GM19324 (cell line): Measurements from ENCODE around the gene KIRREL3.

Experiments
- ATAC-seq: cut with Tn5 transposase; IDR thresholded peaks from one replicate; pipeline ENCODE4 v1.9.1; 2021; ENCODE audit warnings: mild to moderate bottlenecking, moderate library complexity; ENCODE audit not compliant: unreplicated experiment, low FRiP score

The KIRREL3 gene

DNA sequence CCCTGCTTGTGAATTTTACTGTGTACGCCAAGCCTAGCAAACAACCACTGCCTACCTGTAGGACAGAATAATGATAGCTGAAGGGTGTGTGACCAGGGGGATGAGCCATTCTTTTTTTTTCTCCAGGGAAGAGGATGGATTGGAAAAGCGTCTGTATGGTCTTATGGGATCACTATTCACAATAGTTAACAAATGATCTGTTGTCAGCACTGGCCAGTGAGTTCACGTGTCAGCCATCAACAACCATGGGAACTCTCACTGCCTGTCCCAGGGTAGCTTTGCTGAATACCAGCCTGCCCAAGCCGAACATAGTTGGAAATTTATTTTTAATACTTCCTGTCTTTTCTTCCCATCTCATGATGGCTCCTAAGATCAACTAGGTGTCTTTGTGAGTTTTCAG, 474.9 kb downstream of the KIRREL3 start:
- no peak for ATAC-seq

DNA sequence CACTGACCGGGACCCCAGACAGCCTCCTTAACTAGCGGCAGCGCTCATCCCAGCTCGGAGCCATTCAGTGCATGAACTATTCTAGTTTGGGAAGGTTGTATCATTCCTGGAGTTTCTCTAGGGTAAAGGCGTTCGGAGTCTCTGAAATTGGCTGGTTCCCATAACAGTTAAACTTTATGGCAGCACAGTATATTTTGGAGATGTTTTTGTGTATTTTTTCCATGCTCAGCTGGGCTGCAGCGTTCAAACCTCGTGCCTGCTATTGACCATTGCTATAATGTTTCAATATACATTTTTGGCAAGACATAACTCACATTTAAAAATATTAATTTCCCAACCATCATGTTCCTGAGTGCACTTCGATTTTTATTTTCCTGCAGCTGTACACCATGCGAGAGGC, 475.4 kb downstream of the KIRREL3 start:
- ATAC-seq = no peak

DNA sequence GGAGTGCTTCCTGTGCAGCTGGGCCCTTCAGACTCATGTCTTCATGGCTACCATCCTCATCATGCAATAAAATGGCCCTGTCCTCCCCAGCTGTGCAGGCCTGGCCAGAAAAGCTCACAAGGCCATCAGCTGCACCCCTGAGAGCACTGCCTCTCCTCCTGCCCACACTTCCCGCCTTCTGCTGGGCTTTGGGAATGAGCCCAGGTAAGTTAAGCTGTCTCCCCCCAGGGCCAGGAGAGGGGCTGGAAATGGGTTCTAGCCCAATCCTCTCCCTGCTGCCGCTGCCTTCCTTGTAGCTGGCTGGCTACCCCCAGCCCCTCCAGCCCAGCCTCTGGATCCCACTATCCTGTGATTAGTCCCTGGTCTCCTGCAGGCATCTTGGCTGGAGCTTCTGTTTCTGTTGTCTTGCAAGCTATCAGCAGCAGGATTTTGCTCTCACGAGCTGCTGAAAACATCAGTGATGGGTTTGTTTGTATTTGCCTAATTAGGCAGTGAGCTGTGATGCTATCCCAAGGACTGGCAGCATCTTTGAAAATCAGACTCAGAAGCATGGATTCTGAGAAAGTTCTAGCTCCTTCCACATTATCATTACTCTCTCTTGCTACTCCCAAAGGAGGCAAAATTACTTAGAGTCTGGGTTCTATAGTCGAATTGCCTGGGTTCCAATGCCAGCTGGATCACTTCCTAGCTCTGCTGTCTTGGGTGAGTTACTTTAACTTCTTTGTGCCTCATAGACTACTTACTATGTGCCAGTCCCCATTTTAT, 476.9 kb downstream of the KIRREL3 start:
- no peak for ATAC-seq

DNA sequence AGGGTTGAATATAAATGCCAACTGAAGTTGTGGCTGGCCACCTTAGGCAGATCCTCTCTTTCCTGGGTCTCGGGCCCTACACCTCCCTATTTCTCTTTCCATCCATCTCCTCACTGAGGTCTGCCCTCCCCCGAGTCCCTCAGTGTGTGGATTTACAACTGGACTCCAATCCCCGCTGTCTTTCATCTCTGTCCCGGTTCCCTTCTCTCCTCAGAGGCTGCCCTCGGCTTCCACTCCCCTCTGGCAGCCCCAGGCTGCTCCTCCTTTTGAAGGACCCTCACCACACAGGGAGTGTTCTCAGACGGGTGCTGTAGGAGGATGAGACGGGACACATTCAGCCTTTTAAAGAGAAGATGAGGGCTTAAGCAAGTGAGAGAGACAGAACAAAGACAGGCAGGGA, 478.0 kb downstream of the KIRREL3 start:
- no peak for ATAC-seq

DNA sequence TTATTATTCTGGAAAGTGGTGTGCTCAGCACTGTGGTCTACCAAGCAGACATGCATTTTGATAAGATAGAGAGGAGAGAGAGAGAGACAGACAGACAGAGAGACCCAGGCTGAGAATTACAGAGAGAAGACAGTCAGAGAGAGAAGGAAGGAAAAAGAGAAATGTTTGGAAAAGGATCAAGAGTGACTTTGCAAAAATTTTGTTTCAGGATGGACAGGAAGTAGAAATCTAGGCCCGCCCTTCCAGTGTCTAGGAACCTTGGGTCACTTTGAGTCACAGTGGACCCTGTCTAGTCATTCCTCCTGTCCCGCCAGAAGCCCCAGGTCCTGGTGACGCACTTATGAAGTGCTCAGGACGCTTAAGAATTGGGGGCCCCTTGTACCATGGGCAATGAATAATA, 478.4 kb downstream of the KIRREL3 start:
- no peak for ATAC-seq

DNA sequence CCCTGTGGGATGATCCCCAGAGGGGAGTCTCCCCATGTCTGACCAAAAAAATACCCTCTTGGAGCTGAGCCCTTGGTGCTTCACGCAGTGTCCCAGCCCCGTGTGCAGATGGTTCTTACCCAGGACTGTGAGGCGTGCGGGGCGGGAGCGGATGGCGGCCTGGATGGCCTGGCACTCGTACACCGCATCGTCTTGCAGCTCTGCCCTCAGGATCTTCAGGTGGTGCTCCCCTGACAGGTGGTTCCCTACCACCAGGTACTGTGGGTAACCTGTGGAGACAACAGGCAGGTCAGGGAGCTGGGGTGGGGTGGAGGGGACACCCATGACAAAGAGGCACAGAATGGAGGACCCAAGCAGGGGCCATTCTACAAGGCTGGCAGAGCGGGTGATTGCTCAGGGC, 479.4 kb downstream of the KIRREL3 start:
- ATAC-seq = no peak

DNA sequence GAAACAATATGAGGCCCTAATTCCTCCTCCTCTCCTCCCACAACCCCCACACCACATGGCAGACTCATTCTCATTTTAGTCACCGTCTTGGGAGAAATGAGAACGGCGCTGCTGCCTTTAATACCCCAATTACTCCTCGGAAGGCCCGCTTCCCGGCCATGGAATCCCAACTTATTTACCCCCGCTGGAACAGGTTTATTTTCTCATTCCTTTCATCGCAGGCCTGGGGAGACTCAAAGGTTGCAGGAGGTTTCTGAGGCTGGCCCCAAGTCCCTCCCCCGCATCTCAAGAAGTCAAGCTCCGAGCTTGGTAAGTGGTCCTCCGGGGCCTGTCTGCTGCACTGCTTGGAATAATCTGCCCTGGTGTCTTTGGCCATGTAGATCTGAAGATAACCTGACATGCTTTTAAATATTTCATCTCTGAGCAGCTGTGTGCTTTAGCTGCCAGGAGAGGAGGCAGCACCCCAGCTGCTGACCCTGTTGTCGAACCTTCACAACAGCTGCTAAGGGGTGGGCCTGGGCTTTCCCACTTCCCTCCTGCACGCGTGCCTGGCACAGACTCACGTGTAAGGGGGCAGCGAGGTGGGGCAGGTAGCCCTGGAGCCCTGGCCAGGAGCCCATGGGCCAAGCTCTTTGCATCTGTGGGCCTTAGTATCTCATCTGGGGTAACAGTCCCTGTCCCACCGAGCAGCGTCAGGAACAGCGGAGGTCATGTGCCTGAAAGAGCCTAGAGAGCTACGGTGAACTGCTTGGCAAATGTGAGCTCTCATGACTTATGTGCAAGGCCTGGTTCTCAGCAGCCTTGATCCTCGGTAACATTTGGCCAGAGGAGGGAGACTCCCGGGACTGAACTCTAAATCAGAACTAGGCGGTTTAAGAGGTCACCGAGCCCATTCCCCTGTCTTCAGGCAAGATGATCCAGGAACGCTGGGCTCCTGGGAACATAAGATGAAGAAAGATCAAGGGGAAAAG, 480.5 kb downstream of the KIRREL3 start:
- ATAC-seq = no peak

DNA sequence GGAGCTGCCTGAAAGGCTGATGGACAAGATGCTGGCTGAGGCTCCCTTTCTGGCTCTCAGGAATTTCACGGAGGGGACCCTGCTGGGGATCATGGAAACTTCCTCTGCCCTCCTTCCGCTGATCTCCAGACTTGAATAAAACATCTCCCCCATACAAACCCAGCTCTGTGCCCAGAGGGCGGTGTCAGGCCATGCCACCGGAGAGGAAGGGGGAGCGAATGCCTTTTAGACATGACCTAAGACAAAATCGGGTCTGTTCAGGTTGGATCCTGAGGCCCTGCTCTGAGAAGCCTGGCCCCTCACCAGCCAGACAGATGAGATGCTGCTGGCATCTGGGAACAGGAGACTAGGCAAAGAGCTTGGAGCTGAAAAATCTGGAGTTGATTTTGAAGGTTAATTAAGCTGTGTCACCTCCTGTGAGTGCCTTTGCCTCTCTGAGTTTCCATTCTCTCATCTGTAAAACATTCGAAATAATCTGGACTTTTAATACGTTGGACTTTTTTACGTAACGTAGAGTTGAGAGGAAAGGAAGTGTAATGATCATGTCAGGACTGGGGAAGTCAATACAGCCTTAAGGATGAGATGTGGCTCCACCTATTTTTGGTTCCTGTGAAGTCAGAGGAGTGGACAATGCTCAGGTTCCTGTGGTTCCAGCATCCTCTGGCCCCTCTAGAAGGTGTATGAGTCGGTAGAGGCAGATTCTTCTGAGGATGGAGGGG, 481.4 kb downstream of the KIRREL3 start:
- ATAC-seq = no peak

DNA sequence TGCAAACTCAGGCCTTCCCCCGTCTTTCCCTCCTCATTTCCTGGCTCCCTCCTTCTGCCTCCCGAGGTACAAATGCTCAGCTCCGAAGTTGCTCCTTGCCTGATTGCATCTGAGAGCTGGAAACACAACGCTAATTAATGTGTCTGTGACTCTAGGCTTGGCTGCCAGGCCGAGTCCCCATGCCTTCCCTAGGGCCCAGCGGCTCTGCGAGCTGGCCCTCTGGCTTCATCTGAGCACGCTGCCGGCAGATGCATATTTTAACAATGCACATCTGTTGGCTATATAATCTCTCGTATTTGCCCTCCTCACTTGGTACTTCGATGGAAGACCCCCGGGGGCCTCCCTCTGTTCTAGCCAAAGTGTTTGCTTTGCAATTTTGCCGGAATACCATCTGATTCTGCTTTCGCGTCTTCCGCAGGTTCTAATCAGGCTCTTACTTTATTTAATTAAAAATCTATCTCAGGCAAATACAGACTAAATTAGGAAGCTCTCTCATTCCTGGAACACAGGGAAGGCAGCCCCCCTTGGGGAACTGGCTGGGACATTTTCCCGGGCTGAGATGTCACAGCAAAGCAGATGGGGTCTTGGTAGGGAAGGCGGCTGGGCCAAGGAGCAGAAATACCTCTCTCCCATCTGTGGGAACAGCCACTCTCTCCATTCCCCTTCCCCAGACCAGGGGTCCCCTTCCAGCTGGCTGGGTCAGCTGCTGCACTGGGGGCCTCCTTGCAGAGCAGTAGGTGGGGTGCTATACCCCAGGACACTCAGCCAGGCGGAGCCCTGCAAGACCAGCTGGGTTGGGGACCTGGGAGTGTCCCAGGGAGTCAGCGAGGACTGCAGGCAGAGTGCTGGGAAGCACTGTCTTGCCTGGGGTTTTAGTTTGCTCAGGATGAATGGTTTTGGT, 482.2 kb downstream of the KIRREL3 start:
- ATAC-seq = no peak

DNA sequence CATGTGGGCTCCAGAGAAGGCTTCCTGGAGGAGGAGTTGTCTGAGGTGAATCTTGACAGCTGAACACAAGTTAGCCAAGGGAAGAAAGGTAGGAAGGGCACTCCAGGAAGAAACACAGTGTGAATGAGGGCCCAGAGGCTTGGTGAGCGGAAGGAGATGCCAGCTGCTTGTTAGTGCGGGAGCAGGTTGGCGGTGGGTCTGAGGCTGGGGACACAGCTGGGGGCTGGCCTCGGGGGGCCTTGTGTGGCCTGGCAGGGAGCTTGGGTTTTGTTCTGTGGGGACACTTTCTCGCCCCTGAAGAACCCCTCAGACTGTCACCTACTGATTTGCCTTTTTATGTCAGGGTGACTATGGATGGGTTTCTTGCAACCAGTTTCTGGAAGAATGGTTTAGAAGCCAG, 485.1 kb downstream of the KIRREL3 start:
- no peak for ATAC-seq

DNA sequence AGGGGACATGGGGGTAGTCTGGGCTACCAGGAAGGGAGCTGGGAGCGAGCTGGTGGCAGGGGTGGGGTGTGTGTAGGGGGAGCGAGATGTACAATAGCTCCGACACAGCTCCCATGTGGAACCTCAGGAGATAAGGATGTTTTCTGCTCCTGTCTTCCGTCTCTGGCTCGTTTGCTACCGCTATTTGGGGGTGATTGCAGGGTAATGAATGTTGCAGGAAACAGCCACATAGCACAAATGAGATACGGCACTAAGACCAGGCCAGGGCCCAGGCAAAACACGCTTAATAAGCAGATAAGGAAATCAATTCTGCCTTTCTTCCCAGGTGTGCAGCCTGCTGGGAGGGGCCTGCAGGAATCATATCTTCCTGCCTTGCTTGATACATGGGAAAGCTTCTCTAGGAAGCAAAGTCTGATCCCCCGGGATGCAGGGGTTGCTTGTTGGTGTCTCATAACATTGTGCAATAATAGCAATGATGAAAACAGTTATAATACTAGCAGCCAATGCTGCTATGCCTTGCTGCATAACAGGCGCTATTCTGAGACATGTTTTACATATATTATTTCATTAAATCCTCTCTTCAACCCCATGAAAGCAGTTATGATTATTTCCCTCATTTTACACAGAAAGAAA, 486.4 kb downstream of the KIRREL3 start:
- no peak for ATAC-seq

DNA sequence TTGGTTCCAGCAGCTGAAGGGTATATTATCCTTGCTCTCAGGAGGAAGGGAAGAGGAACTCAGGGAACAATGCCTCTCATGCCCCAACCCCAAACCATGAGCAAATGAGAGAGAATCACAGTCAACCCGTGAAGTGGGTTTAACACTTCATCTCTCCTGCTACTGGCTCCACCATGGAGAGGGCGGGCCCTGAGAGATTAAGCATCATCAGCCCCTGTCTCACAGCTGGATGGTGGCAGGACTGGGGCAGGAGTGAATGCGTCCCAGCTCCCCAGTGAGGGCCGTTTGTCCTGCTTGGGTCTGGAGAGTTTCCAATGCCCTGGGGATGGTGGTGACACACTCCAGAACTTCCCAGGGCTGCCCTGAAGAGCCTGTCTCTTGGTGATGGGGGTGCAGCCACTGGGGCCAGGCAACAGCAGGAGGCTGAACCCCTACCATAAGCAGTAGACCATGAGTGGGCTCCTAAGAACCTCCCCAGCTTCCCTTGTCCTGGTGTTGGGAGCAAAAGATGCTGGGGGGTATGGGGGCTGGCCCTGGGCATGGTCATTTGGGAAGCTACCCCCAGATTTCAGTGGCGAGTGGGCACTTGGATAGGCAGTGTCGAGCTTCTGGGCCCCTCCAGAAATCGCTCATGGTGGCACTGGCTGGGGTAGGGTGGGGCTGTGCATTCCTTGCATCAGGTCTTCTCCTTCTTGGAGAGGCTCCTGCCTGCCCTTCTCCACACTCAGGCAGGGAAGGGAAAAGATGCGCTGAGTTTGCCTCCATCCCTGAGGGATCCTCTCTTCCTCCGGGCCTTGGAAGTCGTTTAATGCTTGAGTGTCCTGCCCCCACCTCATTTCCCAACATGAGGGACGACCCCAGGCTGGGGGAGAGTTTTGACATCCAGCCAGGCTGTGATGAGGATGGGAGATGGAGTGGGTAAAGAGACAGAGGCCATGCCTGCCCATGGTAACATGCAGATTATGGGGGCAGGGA, 487.5 kb downstream of the KIRREL3 start:
- ATAC-seq = no peak

DNA sequence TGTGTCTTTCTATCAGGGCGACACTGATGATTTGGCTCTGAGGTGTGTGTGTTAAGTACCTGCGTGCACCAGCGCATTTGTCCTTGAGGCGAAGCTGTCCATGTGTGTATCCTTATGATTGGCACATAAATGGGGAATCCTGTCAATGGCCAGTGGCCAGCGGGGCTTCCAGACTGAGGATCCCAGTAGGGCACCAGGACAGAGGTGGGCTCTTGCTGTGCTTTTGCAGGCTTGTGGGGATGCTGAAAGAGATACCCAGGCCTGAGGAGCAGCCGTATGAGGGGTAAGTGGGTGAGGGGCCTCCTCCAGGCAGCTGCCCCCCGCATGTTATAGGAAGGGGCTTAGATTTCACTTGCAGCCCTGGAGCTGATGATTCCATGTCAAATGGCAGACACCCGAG, 488.3 kb downstream of the KIRREL3 start:
- ATAC-seq = no peak

DNA sequence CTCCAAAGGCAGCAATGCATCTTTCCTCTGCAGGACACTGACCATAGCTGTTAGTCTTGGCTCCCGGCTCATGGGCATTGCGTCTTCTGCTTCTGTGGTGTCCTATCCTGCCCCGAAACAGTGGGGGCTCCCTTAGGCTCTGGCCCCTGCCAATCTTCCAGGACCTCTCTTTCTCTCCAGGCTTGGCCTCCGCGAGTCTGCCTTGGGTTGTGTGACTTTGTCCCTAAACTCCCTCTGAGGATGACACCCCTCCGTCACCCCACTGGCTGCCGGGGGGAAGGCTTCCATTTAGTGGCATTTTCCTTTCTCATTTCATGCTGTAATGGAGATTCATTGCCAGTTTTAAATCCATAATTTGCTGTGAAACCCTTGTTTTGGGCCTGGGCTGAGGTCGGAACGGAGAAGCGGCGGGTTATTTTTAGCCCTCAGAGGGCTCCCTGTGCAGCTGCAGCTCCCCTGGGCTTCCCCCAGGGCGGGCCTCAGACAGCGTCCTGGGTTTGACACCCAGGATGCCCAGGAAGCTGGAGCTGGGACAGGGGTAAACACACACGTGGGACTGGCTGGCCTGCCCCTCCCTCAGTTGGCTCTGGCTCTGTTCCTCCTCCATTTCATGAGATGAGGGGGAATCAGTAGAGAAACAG, 489.0 kb downstream of the KIRREL3 start:
- ATAC-seq = no peak

DNA sequence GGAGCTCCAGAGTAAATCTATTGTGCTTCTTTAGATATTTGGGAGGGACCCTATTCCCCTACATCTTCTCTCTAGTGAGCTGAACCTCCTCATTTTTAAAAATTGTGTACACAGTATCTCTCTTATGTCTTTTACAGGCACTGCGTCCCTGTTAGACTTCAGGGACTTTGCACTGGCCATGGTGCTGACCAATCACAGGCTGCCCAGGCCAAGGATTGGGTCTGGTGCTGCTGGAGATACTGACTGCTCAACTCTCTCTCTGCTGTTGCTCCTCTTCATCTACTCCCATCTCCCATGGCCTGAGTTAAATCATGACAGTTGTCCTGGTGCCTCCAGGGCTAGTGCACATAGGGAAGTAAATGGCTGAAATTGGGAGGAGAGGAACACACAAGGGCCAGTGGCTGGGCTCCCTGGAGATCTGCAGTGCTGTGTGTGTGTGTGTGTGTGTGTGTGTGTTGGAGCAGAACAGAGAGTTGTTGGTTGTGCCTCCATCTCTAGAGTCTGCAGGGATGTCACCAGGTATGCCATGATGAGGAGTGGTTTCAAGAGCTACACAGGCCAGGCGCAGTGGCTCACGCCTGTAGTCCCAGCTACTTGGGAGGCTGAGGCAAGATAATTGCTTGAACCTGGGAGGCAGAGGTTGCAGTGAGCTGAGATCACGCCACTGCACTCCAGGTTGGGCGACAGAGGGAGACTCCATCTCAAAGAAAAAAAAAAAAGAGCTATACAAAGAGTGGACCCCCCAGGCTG, 489.8 kb downstream of the KIRREL3 start:
- no peak for ATAC-seq

DNA sequence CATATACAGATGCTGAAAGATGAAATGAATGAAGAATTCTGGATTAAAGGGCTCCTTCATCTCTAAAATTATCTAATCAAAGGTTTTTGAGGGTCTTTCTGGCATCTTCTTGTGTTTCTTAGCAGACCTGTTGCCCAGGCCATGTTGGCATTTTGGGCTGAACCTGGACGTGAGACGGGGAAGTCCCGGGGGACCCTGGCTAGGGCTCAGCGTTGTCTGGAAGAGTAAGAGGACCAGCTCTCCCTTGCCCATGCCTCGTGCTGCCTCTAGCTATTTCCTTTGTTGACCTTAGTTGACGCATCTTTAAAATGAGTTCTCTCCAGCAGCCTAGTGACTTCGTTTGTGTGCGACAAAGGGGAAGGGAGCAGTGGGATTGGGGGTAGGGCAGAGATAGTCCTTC, 492.9 kb downstream of the KIRREL3 start:
- ATAC-seq = no peak

DNA sequence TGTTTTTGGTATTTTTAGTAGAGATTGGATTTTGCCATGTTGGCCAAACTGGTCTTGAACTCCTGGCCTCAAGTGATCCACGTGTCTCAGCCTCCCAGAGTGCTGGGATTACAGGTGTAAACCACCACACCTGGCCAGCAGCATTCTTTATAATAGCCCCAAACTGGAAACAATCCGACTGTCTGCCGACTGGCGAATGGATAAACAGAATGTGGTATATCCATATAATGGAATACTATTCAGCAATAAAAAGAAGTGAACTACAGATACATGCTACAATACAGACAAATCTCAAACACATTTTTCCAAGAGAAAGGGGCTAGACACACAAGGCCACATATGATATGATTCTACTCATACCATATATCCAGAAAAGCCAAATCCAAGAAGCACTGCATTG, 493.8 kb downstream of the KIRREL3 start:
- no peak for ATAC-seq
